ENCODE results near the gene PRRT1. TPM values are rescaled to one million over a fixed set of nuclear protein-coding genes. Genes with fewer than 3 reads are reported as not detected.
A peak's percentile ranks its signal among the peaks of the same experiment; 100 is the strongest.
"Not testable (repeated sequence)": the region's sequence is repeated elsewhere in the genome, so short reads cannot be mapped to it uniquely, and the experiment has no call there.

PRRT1 gene
- total RNA-seq, 4 donors from 2014 or later = 2.7 to 4.4 (median 4.0) TPM

GRCh38 chr6:32194388-32194787 lies 42.6 kb upstream of the PRRT1 start:
- DNase-seq (ENCODE audit: extremely low spot score) = no peak
- intact Hi-C loops (cut with DNase I) = no loop called here
- 92% methylated on average over 4 of the region's 4 CpGs for WGBS
- Histone ChIP-seq H3K27me3 (no peaks in the 10 kb centered on the region), H3K36me3 (peaks cover 0 to 14% (median 0%) of the 10 kb centered on the region in 4 donors), H3K4me3 (no peak overlapping the region), H3K9me3 (no peaks in the 10 kb centered on the region), H3K27ac (replicated peaks in 1 of 4) (peak overlapping the region; percentile 89 to 100 (median 94)), H3K4me1 (peaks cover 47 to 60% (median 53%) of the 10 kb centered on the region in 4 donors)
- no peak for TF ChIP-seq POLR2AphosphoS5 (IDR thresholded peaks at IDR 0.05)
- no peak for TF ChIP-seq EP300 (IDR thresholded peaks at IDR 0.05)
- no peak for TF ChIP-seq CTCF (IDR thresholded peaks at IDR 0.05)
- TF ChIP-seq POLR2A (IDR thresholded peaks at IDR 0.05; ENCODE audit: low read depth) = no peak

GRCh38 chr6:32193096-32193495 lies 41.4 kb upstream of the PRRT1 start:
- intact Hi-C loops (cut with DNase I); DNase-seq (ENCODE audit: extremely low spot score); H3K36me3 ChIP-seq; H3K27me3 ChIP-seq; H3K9me3 ChIP-seq: not testable (repeated sequence)
- 70% methylated on average over 13 of the region's 13 CpGs for WGBS
- Histone ChIP-seq H3K4me3 (peak overlapping the region in 2 of 4 donors; percentile 37 to 92), H3K27ac (replicated peaks in 1 of 4) (peak overlapping the region; percentile 90 to 99 (median 98)), H3K4me1 (peaks cover 58 to 73% (median 65%) of the 10 kb centered on the region in 4 donors)

- WGBS = 44% methylated on average over 3 of the region's 5 CpGs
- Histone ChIP-seq H3K4me1 (peaks cover 63 to 78% (median 70%) of the 10 kb centered on the region in 4 donors), H3K27me3 (no peaks in the 10 kb centered on the region), H3K4me3 (peak within 1 kb of the TSS; percentile 30 to 92 (median 52)), H3K9me3 (no peaks in the 10 kb centered on the region), H3K27ac (replicated peaks in 1 of 4) (peak within 1 kb of the TSS; percentile 90 to 99 (median 98)), H3K36me3 (peaks cover 3 to 8% (median 5%) of the 10 kb centered on the region in 4 donors)
- TF ChIP-seq POLR2AphosphoS5 (IDR thresholded peaks at IDR 0.05) = peak in 1 of 2 donors; percentile 42
- no peak for TF ChIP-seq EP300 (IDR thresholded peaks at IDR 0.05)
- TF ChIP-seq CTCF (IDR thresholded peaks at IDR 0.05) = no peak
- DNase-seq (ENCODE audit: extremely low spot score) = no peak
- intact Hi-C loops (cut with DNase I) = no loop called here
Observed at GRCh38 chr6:32192608-32193039, 40.9 kb upstream of the PRRT1 start, which contains the start of gene GPSM3. Gene GPSM3 (minus strand): TSS chr6:32192643. CDS start chr6:32192513, 130 bp downstream.

GRCh38 chr6:32191696-32192607 lies 40.2 kb upstream of the PRRT1 start:
- 79% methylated on average over 14 of the region's 15 CpGs for WGBS
- DNase-seq (ENCODE audit: extremely low spot score) = no peak
- peaks cover 65 to 78% (median 72%) of the 10 kb centered on the region in 4 donors for H3K4me1 ChIP-seq
- intact Hi-C loops (cut with DNase I) = no loop called here
- peak overlapping the region; percentile 90 to 99 (median 98) for H3K27ac ChIP-seq (replicated peaks in 1 of 4)
- H3K4me3 ChIP-seq = peak overlapping the region; percentile 30 to 92 (median 52)
- H3K27me3 ChIP-seq = no peaks in the 10 kb centered on the region
- peaks cover 10 to 13% (median 11%) of the 10 kb centered on the region in 4 donors for H3K36me3 ChIP-seq
- H3K9me3 ChIP-seq = no peaks in the 10 kb centered on the region
- no peak for TF ChIP-seq EP300 (IDR thresholded peaks at IDR 0.05)
- TF ChIP-seq POLR2AphosphoS5 (IDR thresholded peaks at IDR 0.05) = no peak
- no peak for TF ChIP-seq CTCF (IDR thresholded peaks at IDR 0.05)
- no peak for TF ChIP-seq POLR2A (IDR thresholded peaks at IDR 0.05; ENCODE audit: low read depth)

- intact Hi-C loops (cut with DNase I) = no loop called here
- peak overlapping the region; percentile 66 to 92 (median 84) for H3K4me3 ChIP-seq
Observed at GRCh38 chr6:32190911-32191677, 39.4 kb upstream of the PRRT1 start.

More at GRCh38 chr6:32190911-32191677, 39.4 kb upstream of the PRRT1 start:
- Histone ChIP-seq H3K9me3 (no peaks in the 10 kb centered on the region), H3K27me3 (no peaks in the 10 kb centered on the region), H3K27ac (replicated peaks in 1 of 4) (peak overlapping the region; percentile 90 to 99 (median 98)), H3K4me1 (peaks cover 69 to 80% (median 76%) of the 10 kb centered on the region in 4 donors), H3K36me3 (peaks cover 16 to 21% (median 20%) of the 10 kb centered on the region in 4 donors)
- no peak for DNase-seq (ENCODE audit: extremely low spot score)
- WGBS = 87% methylated on average over 6 of the region's 8 CpGs
- no peak for TF ChIP-seq CTCF (IDR thresholded peaks at IDR 0.05)
- no peak for TF ChIP-seq EP300 (IDR thresholded peaks at IDR 0.05)
- TF ChIP-seq POLR2AphosphoS5 (IDR thresholded peaks at IDR 0.05) = no peak
- no peak for TF ChIP-seq POLR2A (IDR thresholded peaks at IDR 0.05; ENCODE audit: low read depth)

All from esophagus muscularis mucosa (tissue), 4 donors.